ENCODE measurements around the gene PRR33. TPM values are rescaled to one million over a fixed set of nuclear protein-coding genes. Genes with fewer than 3 reads are reported as not detected.

PRR33 gene
- total and polyA plus RNA-seq, 4 donors = 0.08 to 0.13 TPM; not detected in 2

DNA sequence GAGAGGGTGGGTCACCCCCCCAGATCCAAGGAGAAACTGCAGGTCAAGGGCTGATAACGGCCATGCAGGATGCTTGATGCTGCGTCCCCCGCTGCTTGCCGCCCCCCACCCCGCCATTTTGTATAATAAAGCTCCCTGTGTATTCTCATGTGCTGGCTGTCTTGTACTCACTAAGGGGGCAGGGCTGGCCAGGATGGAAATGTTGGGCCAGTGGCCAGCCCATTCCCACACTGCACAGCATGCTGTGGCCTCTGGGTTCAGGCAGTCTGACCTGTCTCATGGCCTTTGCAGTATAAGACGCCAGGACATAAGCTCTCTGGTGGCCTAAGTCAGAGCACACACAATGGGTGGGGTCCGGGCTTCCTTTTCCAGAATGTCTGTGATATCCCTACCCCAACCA lies 421 bp upstream of the PRR33 start:
- Histone ChIP-seq H3K27ac (ENCODE audit: low read depth in 1 of 2, low read length in 1 of 2) (no peak overlapping the region), H3K9me3 (ENCODE audit: control insufficient read depth in 4 of 4, insufficient read depth in 3 of 4, low read length in 3 of 4) (no peaks in the 10 kb centered on the region), H3K9ac (ENCODE audit: insufficient read depth in 1 of 2, low read length in 2 of 2) (no peak overlapping the region), H3K36me3 (ENCODE audit: control insufficient read depth in 4 of 4, insufficient read depth in 4 of 4, low read length in 4 of 4) (no peaks in the 10 kb centered on the region), H3K4me3 (no peak overlapping the region), H3K27me3 (ENCODE audit: control insufficient read depth in 3 of 3, insufficient read depth in 3 of 3, low read length in 2 of 3) (no peaks in the 10 kb centered on the region), H3K4me1 (ENCODE audit: control insufficient read depth in 5 of 5, insufficient read depth in 5 of 5, low read length in 5 of 5) (no peaks in the 10 kb centered on the region)
- no peak for ATAC-seq (ENCODE audit: insufficient read depth, low FRiP score)
- TF ChIP-seq, protein P1, sequence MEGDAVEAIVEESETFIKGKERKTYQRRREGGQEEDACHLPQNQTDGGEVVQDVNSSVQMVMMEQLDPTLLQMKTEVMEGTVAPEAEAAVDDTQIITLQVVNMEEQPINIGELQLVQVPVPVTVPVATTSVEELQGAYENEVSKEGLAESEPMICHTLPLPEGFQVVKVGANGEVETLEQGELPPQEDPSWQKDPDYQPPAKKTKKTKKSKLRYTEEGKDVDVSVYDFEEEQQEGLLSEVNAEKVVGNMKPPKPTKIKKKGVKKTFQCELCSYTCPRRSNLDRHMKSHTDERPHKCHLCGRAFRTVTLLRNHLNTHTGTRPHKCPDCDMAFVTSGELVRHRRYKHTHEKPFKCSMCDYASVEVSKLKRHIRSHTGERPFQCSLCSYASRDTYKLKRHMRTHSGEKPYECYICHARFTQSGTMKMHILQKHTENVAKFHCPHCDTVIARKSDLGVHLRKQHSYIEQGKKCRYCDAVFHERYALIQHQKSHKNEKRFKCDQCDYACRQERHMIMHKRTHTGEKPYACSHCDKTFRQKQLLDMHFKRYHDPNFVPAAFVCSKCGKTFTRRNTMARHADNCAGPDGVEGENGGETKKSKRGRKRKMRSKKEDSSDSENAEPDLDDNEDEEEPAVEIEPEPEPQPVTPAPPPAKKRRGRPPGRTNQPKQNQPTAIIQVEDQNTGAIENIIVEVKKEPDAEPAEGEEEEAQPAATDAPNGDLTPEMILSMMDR (IDR thresholded peaks at IDR 0.05; ENCODE audit: control extremely low read depth, extremely low read depth) = no peak
- 84 to 95% methylated on average over 7 of the region's 7 CpGs for WGBS, 2 donors
- no peak for DNase-seq

DNA sequence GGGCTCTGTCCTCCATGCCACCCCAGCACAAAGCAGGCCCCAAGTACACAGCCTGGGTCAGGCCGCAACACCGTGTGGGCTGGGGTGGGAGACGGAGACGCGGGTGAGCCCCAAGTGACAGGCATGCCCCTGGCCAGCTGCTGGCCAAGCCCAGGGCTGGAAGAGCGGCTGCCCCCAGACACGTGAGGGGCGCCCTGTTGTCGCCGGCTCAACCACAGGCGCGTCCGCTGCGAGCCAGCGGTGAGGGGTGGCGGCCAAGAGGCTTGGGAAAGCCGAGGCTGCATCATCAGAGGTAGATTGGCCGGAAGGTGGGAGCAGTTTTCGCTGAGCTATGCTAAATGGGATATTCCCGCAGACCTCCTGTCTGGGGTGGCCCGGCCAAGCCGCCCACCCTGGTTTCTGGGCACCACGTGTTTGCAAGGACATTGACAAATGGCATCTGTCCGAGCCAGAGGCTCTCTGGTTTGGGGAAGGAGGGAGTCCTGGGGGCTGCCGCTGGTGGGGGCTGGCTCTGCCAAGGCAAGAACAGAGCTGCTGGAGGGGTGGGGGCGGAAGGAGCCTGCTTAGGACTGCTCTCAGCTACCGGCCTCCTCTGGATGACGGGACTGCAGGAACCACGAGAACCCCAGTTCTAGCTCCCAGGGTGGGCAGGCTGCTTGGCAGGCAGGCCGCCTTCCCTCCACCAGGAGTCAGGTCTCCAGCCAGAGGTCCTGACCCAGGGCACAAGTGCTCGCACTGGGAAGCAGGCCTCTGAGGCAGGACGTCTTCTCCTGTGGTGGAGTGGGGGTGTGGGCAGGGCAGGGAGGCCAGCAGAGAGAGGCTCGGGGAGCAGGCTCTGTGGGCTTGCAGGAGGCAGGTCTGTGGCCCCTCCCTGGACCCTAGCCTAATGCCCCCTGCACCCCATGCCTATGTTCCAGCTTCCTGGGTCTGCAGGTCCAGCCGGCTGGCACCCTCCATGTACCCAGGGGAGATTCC lies 552 bp downstream of the PRR33 start:
- H3K36me3 ChIP-seq (ENCODE audit: control insufficient read depth in 4 of 4, insufficient read depth in 4 of 4, low read length in 4 of 4) = no peaks in the 10 kb centered on the region
- TF ChIP-seq, protein P1 (IDR thresholded peaks at IDR 0.05; ENCODE audit: control extremely low read depth, extremely low read depth) = no peak
- H3K27me3 ChIP-seq (ENCODE audit: control insufficient read depth in 3 of 3, insufficient read depth in 3 of 3, low read length in 2 of 3) = no peaks in the 10 kb centered on the region
- H3K9me3 ChIP-seq (ENCODE audit: control insufficient read depth in 4 of 4, insufficient read depth in 3 of 4, low read length in 3 of 4) = no peaks in the 10 kb centered on the region
- WGBS, 2 donors = 33 to 68% methylated on average over 33 to 34 of the region's 34 CpGs
- no peak overlapping the region for H3K27ac ChIP-seq (ENCODE audit: low read depth in 1 of 2, low read length in 1 of 2)
- H3K4me1 ChIP-seq (ENCODE audit: control insufficient read depth in 5 of 5, insufficient read depth in 5 of 5, low read length in 5 of 5) = no peaks in the 10 kb centered on the region
- no peak overlapping the region for H3K4me3 ChIP-seq
- no peak overlapping the region for H3K9ac ChIP-seq (ENCODE audit: insufficient read depth in 1 of 2, low read length in 2 of 2)
- no peak for DNase-seq
- no peak for ATAC-seq (ENCODE audit: insufficient read depth, low FRiP score)

DNA sequence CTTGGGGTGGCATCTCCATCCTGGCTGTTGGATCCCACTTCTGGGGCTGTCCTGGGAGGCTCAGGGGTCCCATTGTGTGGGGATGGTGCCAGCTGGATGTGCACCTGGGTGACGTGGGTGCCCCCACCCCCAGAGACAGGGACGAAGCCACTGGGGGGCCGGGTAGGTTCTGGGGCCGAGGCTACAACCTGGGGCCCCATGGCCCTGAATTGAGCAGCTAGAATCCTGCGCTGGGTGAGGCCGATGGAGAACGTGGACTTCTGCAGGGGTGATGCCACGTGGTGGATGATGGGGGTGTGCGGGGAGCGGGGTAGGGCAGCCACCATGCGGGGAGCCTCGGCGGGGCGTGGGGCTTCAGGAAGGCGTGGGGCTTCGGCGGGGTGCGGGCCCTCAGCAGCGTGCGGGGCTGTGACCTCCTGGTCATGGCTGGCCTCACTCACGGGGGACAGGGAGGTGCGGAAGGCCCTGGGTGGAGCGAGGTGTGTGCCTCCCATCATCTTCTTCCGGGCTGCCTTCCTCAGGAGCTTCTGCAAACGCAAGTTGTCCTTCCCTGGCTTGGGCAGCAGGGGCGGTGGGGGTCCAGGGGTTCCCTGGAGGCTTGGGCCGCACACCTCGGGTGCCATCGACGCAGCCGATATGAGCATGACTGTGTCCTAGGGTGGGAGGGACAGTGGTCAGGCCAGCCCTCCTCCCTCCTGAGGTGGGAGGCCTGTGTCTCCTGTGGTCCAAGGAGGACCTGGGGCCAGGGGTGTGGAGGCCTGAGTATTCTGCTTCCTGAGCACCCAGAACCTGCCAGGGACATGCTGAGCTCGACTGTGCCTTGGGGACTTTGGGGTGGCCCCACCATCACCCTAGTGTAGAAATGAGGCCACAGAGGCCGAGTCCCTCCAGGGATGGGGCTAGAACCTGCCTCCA lies 1.5 kb downstream of the PRR33 start:
- Histone ChIP-seq H3K27ac (ENCODE audit: low read depth in 1 of 2, low read length in 1 of 2) (no peak overlapping the region), H3K4me1 (ENCODE audit: control insufficient read depth in 5 of 5, insufficient read depth in 5 of 5, low read length in 5 of 5) (no peaks in the 10 kb centered on the region), H3K9me3 (ENCODE audit: control insufficient read depth in 4 of 4, insufficient read depth in 3 of 4, low read length in 3 of 4) (no peaks in the 10 kb centered on the region), H3K27me3 (ENCODE audit: control insufficient read depth in 3 of 3, insufficient read depth in 3 of 3, low read length in 2 of 3) (no peaks in the 10 kb centered on the region), H3K4me3 (no peak overlapping the region), H3K36me3 (ENCODE audit: control insufficient read depth in 4 of 4, insufficient read depth in 4 of 4, low read length in 4 of 4) (no peaks in the 10 kb centered on the region), H3K9ac (ENCODE audit: insufficient read depth in 1 of 2, low read length in 2 of 2) (no peak overlapping the region)
- 47 to 76% methylated on average over 31 to 33 of the region's 33 CpGs for WGBS, 2 donors
- TF ChIP-seq, protein P1 (IDR thresholded peaks at IDR 0.05; ENCODE audit: control extremely low read depth, extremely low read depth) = no peak
- DNase-seq (no peak), ATAC-seq (ENCODE audit: insufficient read depth, low FRiP score) (no peak)
